HUDEP-2 (cell line): ENCODE data around the gene GALNT12.

Source experiments
- DNase-seq, 76 experiments: peaks; one replicate each; lab custom pipeline; 2025; ENCODE audit not compliant: unreplicated experiment in 76 of 76; lab: John Stamatoyannopoulos, UW

GALNT12 gene

GRCh38 chr9:98830554-98830953 lies 23.1 kb downstream of the GALNT12 start:
- no peak for DNase-seq

GRCh38 chr9:98831696-98832095 lies 24.2 kb downstream of the GALNT12 start:
- no peak for DNase-seq

DNA sequence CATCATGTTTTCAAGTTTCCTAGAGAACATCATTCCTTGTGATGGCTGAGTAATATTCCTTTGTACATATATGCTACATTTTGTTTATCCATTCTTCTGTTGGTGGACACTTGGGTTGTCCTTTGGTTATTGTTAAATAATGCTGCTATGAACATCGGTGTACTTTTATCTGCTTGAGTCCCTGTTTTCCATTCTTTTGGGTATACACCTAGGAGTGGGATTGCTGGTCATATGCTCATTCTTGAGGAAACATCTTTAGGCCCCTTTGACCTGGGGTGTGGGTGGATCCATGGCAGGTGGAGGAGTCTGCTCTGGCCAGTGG lies 25.3 kb downstream of the GALNT12 start:
- DNase-seq = no peak

DNA sequence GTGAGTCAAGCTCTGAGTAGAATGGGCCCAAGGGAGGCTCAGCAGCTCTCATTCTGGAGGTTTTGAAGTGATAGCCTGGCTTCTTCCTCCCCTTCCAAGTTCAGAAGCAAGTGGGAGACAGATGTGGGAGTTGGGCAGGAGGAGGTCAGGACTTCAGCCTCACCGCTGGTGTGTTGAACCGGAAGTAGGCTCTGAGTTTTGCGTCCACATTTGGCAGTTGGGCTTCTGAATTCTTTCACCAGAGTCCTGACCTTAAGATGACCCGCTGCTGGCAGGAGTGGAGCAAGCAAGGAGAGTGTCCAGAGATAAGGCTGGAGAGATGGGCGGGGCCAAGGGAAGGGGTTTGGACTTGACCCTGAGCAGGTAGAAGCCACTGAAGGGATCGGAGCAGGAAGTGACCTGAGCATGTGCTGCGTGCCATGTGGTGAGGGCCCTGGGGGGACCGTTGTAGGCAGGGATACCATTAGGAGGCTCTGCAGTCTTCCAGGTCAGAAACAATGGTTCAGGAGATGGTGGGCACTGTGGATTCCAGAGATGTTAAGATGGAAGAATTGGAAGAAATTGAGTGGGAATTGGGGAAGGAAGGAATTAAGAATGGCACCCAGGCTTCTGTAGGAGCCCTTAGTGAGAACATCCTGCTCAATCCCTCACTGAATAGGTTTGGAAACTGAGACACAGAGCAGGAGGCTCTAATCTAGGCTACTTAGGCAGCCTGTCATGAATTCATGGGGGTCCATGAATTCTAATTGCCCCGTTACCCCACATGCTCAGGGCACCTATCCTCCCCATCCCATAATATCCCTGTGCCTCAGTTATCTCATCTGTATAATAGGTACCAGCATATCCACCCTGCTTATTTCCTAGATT lies 25.9 kb downstream of the GALNT12 start:
- DNase-seq = peak in 1 of 76 experiments; percentile 18

DNA sequence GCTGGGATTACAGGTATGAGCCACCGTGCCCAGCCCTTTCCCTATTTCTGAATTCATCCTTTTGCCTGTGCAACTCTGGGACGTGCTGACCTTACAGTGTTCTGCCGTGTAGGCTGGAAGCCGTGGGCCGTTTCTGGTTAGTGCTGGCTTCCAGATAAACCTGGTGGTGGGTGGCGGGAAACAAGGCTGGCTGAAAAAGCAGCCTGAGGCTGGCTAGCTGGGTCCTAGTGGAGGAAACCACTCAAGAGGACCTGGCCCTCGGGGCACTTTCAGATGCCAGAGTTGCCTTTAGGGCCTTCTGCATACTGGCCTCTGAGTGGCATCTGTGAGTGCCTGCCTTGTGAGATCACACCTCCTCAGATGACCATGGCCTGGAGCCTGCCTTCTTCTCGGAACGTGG lies 26.9 kb downstream of the GALNT12 start:
- DNase-seq = no peak

- DNase-seq = no peak
Observed at GRCh38 chr9:98836206-98836605, 28.7 kb downstream of the GALNT12 start.

GRCh38 chr9:98837516-98837915 lies 30.0 kb downstream of the GALNT12 start:
- DNase-seq = no peak

DNA sequence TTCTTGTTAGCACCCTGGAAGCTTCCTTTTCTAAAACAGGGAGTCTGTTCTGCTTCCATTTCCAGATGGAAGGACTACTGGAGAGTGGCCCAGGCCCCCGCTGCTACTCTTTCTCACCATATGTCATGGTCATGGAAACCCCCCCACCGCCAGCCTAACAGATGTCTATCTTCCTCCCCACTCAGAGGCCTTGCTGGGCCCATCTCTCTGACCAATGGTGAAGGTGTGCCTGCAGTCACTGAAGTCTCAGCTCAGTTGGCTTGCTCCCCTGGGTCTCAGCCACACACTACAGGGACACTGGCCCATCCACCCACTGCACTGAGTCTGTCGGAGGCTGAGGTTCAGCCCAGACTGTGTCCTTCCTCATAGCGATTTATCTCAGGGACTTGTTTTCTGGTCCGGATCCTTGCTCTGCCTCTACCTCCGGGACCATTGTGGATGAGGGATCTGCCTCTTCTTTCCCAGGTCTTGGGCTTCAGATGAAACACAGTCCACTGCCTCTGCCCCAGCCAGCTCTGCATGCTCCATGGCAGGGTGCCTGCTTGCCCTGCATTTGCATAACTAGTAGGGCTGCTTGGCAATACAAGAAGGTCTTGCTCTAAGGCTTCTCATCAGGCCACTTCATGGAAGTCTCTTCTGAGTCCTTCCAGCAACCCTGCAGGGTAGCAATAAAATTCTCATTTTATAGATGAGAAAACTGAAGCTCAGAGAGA lies 30.8 kb downstream of the GALNT12 start:
- DNase-seq = no peak

GRCh38 chr9:98838868-98839565 lies 31.5 kb downstream of the GALNT12 start:
- no peak for DNase-seq

DNA sequence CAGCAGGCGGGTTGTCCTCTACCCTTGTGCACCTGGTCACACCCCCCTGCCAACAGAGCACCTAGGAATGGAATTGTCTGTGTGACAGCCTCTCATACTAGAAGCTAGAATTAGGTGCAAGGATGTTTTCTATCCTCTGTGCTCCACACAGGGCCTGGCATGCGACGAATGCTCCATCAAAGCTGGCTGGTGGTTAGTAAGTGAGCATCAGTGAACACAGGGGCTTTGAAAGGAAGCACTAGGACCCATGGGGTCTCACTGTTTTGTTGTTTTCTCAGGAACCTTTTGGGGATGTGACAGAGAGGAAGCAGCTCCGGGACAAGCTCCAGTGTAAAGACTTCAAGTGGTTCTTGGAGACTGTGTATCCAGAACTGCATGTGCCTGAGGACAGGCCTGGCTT lies 32.3 kb downstream of the GALNT12 start:
- no peak for DNase-seq

DNA sequence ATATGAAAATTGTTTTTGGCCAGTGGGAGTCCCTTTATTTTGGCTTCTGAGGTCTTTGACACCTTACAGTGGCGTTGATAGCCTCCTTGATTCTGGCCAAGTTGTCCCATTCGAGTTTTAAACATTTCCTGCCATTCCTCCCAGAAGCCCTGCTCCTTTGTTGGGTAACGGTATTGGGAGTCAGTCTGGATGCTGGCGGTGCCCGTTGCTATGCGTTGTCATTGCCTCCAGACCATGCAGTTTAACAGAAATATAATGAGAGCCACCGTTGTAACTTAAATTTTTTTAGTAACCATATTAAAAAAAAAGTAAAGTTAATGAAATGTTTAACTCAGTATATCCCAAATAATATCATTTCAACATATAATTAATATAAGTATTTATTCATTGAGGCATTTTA lies 35.0 kb downstream of the GALNT12 start:
- DNase-seq = no peak

DNA sequence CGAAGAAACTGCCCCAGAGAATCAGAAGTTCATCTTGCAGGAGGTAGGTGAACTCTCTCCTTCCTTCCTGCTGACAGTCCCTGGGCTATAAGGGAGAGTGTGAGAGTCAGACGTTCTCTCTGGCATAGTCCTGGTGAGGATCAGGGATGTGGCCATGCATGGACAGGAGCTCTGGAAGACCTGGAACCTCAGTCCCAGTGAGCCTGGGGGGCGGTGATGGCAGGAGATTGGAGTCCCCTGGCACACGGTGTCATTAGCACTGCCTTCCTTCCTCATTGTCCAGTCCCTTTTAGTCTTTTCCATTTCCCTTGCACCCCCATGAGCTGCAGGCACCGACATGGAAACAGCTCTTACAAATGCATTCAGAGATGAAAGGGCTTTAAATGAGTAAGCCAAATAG lies 38.6 kb downstream of the GALNT12 start:
- no peak for DNase-seq

DNA sequence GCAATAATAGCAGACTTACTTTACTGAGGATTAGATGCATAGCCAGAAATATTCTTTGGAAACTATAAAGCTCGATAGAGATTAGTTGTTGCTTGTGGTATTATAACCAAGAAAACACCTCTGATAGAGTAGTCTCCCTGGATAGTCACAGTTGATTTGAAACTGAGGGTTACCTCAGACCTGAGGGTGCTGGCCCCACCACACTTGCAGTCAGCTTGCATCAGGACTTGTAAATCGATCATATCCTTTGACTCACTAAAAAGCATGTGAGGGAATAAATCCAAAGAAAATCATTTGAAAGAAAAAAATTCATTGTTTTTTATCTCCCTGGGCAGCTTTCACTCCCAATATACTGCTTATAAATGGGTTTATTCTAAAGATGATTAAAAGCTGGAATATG lies 39.4 kb downstream of the GALNT12 start:
- DNase-seq = no peak

- peak in 73 of 76 experiments; percentile 21 to 87 (median 69) for DNase-seq
Observed at GRCh38 chr9:98848450-98849149, 41.1 kb downstream of the GALNT12 start.

DNA sequence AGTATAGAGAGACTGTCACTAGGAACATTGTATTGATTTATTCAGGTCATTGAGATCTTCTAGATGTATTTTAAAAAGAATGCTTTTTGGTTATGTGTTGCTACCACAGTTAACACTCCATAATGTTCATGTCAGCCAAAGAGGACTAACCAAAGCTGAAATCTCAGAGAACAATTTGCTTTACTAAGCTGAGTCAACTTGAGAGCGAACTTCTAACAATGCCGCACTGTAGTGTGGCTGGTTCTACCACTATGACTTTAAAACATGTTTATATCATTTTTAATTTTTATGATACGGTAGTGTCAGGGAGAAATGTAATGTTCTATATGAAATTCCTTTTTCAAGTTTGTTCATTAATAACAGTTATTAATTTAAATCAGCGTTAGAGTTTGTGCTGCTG lies 42.1 kb downstream of the GALNT12 start:
- no peak for DNase-seq

GRCh38 chr9:98850851-98851729 lies 43.6 kb downstream of the GALNT12 start:
- no peak for DNase-seq

GRCh38 chr9:98851730-98852459 lies 44.4 kb downstream of the GALNT12 start:
- DNase-seq = peak in 73 of 76 experiments; percentile 8 to 91 (median 63)

DNA sequence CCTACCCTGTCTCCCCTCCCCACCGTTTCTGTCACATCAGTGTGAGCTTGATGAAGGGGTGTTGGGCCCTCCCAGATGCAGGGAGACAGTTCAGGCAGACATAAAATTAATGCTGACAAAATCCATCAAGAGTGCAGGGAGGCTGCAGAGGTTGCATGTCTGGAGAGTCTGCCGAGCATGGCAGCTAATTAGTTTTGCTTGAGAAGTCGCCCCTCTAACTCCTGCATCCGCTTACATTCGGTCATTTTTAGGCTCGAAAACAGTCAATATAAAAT lies 44.9 kb downstream of the GALNT12 start:
- DNase-seq = no peak

DNA sequence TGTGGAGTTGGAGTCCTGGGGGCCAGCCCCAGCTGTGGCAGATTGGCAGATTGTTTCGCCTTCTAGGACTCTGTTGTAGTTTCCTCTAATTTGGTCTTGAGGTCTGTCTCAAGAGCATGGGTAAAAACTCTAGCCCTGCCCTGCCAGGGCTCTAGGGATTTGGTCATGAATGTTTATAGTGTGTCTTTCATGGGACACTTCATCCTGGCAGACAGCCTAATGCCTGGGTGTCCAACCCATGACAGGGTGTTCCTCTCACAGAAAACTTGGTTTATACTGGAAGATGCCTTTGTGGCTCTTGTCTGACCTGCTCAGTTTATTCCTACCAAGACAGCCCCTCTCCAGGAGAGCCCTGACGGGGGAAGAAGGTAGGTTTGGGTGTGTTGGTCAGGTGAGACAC lies 45.5 kb downstream of the GALNT12 start:
- DNase-seq = peak in 10 of 76 experiments; percentile 8 to 37 (median 13)

DNA sequence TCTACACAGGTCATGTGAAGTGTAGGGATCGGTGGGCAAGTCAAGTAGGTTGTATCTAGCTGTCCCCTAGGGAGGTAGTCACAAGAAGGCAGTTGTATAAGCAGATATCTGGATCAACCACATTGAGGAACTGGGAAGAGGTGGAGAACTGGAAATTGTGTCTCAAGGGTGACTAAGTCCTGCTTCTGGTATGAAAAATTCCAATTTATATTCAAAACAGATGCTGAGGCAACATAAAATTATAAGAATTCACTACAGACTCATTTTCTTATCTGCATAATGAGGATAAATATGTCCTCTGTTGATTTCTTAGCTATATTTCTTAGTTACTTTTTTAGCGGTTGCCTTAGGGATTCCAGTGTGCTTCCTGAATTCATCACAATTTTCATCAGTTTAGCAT lies 46.8 kb downstream of the GALNT12 start:
- no peak for DNase-seq
